ENCODE results near the gene SHOX.

DNA sequence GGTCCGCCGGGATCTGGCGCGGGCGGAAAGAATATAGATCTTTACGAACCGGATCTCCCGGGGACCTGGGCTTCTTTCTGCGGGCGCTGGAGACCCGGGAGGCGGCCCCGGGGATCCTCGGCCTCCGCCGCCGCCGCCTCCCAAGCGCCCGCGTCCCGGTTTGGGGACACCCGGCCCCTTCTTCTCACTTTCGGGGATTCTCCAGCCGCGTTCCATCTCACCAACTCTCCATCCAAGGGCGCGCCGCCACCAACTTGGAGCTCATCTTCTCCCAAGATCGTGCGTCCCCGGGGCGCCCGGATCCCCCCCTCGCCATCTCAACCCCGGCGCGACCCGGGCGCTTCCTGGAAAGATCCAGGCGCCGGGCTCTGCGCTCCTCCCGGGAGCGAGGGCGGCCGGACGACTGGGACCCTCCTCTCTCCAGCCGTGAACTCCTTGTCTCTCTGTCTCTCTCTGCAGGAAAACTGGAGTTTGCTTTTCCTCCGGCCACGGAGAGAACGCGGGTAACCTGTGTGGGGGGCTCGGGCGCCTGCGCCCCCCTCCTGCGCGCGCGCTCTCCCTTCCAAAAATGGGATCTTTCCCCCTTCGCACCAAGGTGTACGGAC lies 482 bp upstream of the SHOX start:
- TF ChIP-seq, protein P1, sequence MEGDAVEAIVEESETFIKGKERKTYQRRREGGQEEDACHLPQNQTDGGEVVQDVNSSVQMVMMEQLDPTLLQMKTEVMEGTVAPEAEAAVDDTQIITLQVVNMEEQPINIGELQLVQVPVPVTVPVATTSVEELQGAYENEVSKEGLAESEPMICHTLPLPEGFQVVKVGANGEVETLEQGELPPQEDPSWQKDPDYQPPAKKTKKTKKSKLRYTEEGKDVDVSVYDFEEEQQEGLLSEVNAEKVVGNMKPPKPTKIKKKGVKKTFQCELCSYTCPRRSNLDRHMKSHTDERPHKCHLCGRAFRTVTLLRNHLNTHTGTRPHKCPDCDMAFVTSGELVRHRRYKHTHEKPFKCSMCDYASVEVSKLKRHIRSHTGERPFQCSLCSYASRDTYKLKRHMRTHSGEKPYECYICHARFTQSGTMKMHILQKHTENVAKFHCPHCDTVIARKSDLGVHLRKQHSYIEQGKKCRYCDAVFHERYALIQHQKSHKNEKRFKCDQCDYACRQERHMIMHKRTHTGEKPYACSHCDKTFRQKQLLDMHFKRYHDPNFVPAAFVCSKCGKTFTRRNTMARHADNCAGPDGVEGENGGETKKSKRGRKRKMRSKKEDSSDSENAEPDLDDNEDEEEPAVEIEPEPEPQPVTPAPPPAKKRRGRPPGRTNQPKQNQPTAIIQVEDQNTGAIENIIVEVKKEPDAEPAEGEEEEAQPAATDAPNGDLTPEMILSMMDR (IDR thresholded peaks at IDR 0.05): no peak
- no peak for TF ChIP-seq POLR2A (IDR thresholded peaks at IDR 0.05)
